ENCODE results near the gene SPHK2. TPM values are rescaled to one million over a fixed set of nuclear protein-coding genes. Genes with fewer than 3 reads are reported as not detected.

Gene SPHK2, protein sequence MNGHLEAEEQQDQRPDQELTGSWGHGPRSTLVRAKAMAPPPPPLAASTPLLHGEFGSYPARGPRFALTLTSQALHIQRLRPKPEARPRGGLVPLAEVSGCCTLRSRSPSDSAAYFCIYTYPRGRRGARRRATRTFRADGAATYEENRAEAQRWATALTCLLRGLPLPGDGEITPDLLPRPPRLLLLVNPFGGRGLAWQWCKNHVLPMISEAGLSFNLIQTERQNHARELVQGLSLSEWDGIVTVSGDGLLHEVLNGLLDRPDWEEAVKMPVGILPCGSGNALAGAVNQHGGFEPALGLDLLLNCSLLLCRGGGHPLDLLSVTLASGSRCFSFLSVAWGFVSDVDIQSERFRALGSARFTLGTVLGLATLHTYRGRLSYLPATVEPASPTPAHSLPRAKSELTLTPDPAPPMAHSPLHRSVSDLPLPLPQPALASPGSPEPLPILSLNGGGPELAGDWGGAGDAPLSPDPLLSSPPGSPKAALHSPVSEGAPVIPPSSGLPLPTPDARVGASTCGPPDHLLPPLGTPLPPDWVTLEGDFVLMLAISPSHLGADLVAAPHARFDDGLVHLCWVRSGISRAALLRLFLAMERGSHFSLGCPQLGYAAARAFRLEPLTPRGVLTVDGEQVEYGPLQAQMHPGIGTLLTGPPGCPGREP
- 13.4 and 18.0 TPM in 2 replicates for total RNA-seq

DNA sequence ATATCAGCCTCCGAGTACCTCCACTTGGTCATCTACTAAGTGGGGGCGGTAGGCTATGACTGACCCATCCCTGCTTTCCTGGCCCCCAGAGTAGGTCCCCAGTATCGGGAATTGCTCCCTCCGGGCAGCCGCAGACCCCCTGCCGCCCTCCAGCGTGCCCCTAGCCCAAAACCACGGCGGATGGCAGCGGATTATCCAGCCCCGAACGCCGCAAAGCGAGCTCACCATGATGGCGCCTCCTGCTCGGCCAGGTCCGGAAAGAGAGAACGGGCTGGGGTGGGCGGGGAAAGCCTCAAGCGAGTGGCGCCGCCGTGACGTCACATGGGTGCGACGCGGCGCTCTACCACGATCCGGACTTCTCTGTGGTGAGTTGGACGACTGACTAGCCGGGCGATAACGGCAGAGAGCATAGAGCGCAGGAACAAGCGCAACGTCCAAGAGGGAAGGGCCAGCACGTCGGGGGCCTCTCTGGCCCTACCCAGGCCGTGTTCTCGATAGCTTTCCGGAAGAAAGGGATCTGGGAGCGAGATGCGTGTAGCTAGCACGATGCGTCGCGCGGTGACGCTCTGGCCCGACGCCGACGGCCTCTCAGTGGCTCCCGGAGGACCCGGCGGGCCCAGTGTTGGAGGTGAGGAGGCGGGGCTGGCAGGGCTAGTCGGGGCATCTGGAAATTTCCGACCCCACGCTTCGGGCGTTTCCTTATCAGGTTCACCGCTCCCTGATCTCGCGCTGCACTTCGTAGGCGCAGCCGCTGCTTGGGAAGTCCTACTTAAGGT, at the start of gene SPHK2, which contains the start of gene RPL18:
TSS of gene SPHK2 (plus strand) at position 591 of the 776 bp plus-strand sequence. CDS start 1,009 bp downstream, outside the sequence.
TSS of gene RPL18 (minus strand) at position 263 of the 776 bp plus-strand sequence. CDS start at position 228, 35 bp downstream.

DNA sequence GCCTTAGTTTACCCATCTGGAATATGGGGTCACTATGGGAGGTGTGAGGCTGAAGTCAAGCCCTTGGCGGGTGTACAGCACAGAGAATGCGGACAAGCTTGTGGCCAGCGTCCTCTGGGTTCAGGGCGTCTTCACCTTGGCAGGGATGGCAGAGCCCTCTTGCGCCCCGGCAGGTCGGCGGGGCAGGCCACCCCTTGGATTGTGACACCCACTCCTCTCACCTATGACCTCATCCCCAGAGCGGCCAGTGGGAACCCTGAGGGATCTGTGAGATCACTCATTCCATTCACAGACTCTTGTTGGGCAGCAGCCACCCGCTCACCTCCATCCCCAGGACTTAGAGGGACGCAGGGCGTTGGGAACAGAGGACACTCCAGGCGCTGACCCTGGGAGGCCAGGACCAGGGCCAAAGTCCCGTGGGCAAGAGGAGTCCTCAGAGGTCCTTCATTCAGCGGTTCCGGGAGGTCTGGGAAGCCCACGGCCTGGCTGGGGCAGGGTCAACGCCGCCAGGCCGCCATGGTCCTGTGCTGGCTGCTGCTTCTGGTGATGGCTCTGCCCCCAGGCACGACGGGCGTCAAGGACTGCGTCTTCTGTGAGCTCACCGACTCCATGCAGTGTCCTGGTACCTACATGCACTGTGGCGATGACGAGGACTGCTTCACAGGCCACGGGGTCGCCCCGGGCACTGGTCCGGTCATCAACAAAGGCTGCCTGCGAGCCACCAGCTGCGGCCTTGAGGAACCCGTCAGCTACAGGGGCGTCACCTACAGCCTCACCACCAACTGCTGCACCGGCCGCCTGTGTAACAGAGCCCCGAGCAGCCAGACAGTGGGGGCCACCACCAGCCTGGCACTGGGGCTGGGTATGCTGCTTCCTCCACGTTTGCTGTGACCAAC, 12.6 kb upstream of the SPHK2 start, which contains the start of gene SPACA4:
TSS of gene SPACA4 (plus strand) at position 280 of the 896 bp plus-strand sequence. CDS start at position 517, 237 bp downstream.

DNA sequence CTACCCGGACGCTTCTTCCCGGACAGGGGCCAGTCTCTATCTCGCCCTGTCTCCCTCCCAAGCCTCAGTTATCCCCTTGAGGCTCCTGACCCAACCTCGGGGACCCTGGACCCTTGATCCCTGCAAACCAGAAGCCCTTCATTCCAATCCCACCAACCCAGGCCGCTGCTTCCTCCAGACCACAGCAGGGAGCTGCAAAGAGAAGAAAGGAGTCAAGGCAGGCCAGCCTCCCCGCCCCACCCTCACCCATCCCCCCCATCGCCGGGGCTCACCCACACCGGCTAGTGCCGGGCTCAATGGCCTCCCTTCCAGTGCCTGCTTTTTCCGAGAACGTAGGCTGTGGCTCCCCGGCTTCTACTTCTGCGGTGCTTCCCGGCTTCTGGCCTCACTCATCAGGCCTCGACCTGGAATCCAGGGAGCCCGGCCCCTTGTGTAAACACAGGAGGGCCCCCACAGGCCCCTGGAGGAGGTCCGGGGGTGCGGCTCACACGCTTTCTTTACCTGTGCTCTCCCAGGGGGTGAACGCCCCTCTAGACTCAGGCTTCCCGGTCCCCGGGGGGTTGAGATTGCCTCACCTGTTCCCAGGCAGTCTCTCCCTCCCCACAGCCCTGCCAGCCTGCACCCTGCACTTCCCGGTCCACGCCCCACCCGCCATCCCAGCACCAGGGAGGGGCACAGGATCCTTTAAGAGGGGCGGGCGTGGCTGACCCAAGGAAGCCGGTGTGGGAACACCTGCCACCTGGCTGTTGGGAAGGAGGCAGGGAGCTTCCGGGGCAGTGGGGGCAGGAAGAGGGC, 4.7 kb upstream of the SPHK2 start, which contains the start of gene FAM83E:
TSS of gene FAM83E (minus strand) at position 641 of the 795 bp plus-strand sequence. CDS start 1,704 bp downstream, outside the sequence.

DNA sequence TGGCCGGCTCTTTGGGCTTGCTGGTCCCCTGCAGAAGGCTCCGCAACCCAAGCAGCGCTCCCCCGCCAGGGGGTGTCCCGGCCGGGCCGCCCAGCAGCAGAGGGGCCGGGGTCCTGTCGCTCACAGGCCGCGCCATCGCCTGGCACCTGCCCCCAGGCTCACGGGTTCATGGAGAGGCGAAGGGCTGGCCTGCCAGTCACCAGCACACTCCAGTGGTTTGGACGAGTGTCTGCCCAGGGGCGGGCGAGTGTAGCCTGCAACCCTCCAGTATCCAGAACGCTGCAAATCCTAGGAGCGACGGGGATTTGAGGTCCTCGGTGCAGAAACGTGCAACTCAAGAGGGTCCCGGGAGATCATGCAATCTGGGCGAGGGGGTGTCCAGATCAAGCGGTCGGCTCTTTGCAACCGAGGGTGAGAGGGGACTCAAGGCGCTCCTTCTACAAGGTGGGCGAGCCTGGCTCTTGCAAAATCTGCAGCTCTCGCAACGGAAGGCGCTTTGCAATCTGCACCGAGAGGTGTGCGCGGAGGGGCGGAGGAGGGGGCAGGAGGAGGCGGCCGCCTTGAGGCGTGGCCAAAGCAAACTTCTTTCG, 17.6 kb downstream of the SPHK2 start, which contains the start of gene DBP:
TSS of gene DBP (minus strand) at position 521 of the 590 bp plus-strand sequence. CDS start at position 136, 385 bp downstream.

DNA sequence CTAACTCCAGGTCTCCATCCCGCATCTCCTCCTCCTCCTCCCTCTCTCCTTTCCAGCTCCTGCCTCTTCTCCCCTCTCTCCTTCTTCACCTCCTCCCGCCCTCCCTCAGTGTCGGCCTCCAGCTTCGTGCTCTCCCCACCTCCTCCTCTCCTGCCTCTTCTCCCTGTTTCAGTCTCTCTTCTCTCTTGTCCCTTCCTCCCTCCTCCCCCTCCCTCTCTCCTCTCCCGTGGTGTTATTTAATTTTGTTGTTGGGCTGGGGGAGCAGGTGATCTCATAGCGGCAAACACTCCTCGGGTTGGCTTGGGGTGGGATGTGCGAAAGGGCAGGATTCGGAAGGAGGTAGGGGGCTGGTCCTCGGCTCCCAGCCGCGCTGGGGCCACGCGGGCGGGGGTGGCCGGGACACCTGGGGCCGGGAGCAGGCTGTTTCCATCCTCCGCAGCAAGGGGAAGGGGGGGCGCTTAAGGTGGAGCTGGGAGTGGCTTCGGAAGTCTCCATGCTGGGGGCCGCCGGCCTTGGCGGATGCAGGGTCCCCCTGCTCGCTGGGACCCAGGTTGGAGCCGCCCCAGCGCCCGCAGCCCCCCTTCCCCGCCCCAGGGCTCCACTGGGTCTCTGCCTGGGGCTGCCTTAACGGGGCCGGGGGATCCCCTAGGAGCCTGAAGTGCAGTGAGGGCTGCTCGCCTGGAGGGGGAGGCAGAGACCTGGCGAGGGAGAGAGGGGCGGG, 26.9 kb downstream of the SPHK2 start, which contains the start of gene CA11:
TSS of gene CA11 (minus strand) at position 187 of the 721 bp plus-strand sequence. CDS start 555 bp downstream, outside the sequence.

DNA sequence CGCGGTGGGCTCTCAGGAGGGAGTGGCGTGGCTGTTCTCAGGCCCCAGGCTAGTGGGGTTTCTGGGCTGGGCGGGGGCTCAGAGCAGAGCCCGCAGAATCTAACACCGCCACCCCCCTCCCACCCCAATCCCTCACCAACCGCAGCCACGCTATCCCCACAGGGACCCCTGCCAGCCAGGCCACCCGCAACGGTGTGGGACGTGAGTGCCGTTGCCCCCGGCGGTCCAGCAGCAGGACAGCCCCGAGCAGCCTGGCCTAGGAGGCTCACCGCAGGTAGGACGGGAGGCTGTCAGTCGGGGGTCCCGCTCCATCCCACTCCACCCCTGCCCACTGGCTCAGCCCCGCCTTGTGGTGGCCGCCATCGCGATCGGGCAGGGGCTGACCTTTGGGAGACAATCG, 53.7 kb downstream of the SPHK2 start, which contains the start of gene NTN5:
TSS of gene NTN5 (minus strand) at position 24 of the 400 bp plus-strand sequence. CDS start 2,031 bp downstream, outside the sequence.

Other genes starting within 250 kb of the SPHK2 start
- 66.0 and 96.4 TPM in 2 replicates for gene KDELR1, start 228.0 kb upstream of the SPHK2 start, total RNA-seq
- 0.33 and 0.58 TPM in 2 replicates for gene GRIN2D, start 225.8 kb upstream of the SPHK2 start, total RNA-seq
- 28.5 and 30.8 TPM in 2 replicates for gene GRWD1, start 173.5 kb upstream of the SPHK2 start, total RNA-seq
- 0.29 and 1.2 TPM in 2 replicates for gene KCNJ14, start 163.9 kb upstream of the SPHK2 start, total RNA-seq
- gene CYTH2, start 150.1 kb upstream of the SPHK2 start, total RNA-seq: 22.7 and 32.6 TPM in 2 replicates
- 0.15 and 0.50 TPM in 2 replicates for gene LMTK3, start 107.7 kb upstream of the SPHK2 start, total RNA-seq
- gene SULT2B1, start 67.3 kb upstream of the SPHK2 start, total RNA-seq: not detected in 2 replicates
- gene SPACA4, start 12.8 kb upstream of the SPHK2 start, total RNA-seq: not detected in 2 replicates
- gene FAM83E, start 4.4 kb upstream of the SPHK2 start, total RNA-seq: under 0.01 and 0.33 TPM in 2 replicates
- gene RPL18, start 328 bp upstream of the SPHK2 start, total RNA-seq: 1,963 and 2,036 TPM in 2 replicates
- gene DBP, start 17.9 kb downstream of the SPHK2 start, total RNA-seq: 11.6 and 14.1 TPM in 2 replicates
- 1.6 and 2.8 TPM in 2 replicates for gene CA11, start 26.7 kb downstream of the SPHK2 start, total RNA-seq
- under 0.01 and 0.33 TPM in 2 replicates for gene NTN5, start 53.5 kb downstream of the SPHK2 start, total RNA-seq
- gene FUT2, start 76.5 kb downstream of the SPHK2 start, total RNA-seq: not detected in 2 replicates
- 1.9 and 3.8 TPM in 2 replicates for gene MAMSTR, start 100.2 kb downstream of the SPHK2 start, total RNA-seq
- gene RASIP1, start 121.1 kb downstream of the SPHK2 start, total RNA-seq: 1.0 and 2.8 TPM in 2 replicates
- not detected in 2 replicates for gene IZUMO1, start 127.4 kb downstream of the SPHK2 start, total RNA-seq
- gene FUT1, start 133.1 kb downstream of the SPHK2 start, total RNA-seq: under 0.01 TPM in 2 replicates
- not detected in 2 replicates for gene FGF21, start 136.0 kb downstream of the SPHK2 start, total RNA-seq
- gene BCAT2, start 191.5 kb downstream of the SPHK2 start, total RNA-seq: 46.4 and 51.6 TPM in 2 replicates
- 6.0 TPM in 2 replicates for gene HSD17B14, start 217.0 kb downstream of the SPHK2 start, total RNA-seq
- gene PLEKHA4, start 249.1 kb downstream of the SPHK2 start, total RNA-seq: 33.5 and 35.4 TPM in 2 replicates

Measured in smooth muscle cell of trachea (primary cell).